COLO829 (cell line): ENCODE results near the gene HIF3A.
A peak's percentile ranks its signal among the peaks of the same experiment; 100 is the strongest.
"Not testable (repeated sequence)": the region's sequence is repeated elsewhere in the genome, so short reads cannot be mapped to it uniquely, and the experiment has no call there.

Source experiments
- DNase-seq: peaks from one replicate; pipeline ENCODE4 v3.0.0; 2012; ENCODE audit warnings: low spot score

Gene HIF3A

DNA sequence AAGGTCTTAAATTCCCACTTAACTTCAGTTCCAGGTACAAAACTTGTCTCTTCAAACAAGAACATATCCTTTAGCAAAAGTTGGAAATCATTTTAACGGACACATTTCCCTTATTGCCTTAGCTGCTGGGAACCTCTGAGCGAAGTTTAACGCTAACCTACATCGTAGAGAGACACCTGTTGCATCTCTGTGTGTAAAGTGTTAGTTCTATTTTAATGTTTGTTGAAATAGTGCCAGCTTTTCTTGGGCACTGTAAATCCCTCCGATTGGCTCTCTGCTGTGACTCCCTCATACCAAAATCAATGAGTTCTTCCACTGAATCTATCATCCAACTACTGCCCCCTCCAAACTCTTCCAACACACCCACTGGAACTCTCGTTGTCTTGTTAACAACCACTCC lies 2.3 kb upstream of the HIF3A start:
- DNase-seq, result no peak

DNA sequence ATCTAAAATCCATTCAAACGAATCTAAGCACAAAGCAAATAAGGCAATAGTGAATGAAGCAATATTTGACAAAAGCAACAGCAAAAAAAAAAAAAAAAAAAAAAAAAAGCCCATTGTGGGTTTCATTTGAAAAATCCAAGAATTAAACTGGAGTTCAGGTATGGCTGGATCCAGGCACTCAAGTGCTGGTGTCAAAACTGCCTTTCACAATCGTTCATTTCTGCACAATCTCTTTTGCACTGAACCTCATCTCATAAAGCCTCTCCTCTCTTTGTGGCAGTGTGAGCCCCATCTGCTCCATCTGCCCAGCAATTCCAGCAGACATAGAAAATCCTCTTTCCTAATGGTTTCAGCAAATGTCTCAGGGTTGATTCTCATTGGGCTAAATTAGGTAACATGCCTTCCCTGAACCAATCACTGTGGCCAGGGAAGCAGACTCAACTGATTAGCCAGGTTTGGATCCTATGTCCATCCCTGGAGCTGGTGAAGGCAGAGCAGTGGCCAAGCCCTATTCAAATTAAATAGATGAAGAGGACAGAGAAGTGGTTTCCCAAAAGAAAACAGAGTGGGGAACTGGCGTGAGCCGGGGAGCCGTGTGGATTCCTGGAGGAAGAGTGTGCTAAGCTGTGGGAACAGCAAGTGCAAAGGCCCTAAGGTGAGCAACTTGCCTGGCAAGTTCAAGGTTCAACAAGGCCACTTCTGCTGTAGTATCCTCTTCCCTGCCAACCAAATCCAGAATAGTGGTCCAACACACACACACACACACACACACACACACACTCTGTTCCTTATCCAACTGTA lies 1.2 kb upstream of the HIF3A start:
- DNase-seq, result no peak

DNA sequence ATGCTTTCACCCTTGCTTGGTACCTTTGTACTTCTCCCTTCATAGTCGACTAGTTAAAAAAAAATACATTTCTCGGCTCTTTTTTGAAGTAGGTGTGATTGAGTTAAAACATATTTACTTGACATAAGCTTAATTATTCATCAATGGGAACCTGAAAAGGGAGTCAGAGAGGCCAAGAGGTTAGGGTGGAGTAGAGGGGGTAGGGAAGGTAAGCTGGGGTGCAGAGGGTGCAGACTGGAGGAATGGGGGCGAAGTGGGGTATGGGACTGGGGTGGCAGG lies 701 bp upstream of the HIF3A start:
- DNase-seq, result no peak

DNA sequence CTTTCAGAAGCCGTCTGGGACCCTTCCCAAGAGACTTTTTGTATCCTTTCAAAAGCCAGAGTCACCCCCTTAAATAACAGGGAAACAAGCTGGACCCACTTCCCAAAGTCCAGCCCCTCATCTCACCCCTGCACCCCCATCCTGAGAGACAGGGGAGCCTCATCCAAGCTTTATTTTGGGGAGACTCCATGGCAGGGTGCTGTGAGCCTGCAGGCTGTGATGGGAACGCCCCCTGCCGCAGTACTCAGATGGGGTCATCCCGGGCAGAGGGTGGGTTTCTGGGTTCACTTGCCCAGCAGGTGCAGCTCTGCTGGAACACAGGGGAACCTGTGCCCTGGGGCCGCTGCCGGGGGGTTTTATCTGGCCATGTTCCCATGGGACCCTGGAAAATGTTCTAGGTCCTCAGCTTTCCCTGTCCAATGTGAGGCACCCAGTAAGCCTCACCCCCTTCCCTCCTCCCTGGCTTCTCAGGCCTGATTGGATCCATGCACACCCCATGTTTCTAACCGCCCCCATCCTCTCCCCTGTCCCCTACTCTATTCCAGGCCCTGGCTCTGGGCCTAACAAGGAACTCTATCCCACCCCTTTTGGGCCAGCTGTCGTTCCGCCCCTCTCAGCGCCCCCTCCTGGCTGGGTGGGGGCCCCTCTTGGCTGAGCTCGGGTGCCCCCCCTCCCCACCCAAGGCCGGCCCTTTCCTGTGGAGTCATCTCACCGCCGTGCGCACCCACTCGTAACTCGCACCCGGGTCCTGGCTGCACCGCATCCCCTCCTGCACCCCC lies 1.0 kb downstream of the HIF3A start:
- DNase-seq, result no peak

DNA sequence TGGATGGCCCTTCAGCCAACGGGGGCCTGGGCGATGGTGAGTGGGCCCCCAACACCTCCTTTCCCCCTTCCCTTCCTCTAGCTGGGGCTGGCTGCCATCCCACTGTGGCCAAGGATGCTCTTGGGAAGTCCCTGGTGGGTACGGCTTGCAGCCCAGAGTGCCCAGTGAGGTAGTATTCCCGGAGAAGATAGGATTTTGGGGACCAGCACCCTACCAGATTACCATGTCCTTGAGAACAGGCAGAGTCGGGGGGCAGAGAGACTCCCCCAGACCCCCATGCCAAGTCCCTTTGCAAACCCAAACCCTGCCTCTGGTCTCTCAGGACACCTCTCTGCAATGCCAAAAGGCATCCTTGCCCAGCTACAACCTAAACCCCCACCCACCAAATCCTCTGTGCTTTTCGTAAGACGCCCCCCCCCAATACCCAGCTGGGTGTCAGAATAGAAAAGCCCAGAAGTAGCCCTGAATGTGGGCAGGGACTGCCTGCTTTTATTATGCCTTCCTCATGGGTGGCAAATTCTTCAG lies 1.7 kb downstream of the HIF3A start:
- DNase-seq, result no peak

DNA sequence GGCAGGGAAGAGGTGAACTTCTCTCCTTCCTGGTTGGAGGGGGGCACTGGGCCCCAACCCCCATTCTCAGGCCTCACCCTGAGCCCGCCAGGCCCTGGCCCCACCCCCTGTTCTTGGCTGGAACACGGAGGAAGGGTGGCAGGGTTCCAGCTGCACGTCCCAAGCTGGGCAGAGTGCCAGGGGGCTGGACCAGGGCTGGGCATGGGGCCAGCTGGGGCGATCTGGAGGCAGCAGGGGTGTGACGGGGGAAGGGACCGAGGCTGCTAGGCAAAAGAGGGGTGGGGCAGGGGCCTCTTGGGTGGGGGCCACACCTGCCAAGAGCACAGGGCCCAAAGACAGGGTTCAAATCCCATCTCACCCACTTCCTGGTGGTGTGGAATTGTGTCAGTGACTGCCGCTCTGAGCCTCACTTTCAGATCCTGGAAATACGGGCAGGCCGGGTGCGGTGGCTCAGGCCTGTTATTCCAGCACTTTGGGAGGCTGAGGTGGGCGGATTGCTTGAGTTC lies 2.2 kb downstream of the HIF3A start:
- DNase-seq, result peak; percentile 71

DNA sequence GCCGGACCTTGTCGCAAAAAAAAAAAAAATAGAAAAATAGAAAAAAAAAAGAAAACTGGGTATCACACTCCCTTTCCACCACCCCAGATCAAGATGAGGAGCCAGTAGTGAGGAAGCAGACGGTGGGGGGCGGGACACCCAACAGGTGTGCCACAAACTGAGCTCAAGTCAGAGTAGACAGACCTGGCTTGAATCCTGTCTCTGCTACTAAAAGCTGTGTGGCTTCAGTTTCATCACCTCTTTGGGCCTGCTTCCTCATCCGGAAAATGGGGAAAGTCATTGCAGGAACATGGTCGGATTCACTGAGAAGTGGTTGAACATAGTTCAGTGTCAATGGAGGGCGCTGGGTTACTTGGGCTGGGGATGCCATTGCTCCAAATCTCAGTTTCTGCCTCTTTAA lies 2.9 kb downstream of the HIF3A start:
- no peak for DNase-seq

DNA sequence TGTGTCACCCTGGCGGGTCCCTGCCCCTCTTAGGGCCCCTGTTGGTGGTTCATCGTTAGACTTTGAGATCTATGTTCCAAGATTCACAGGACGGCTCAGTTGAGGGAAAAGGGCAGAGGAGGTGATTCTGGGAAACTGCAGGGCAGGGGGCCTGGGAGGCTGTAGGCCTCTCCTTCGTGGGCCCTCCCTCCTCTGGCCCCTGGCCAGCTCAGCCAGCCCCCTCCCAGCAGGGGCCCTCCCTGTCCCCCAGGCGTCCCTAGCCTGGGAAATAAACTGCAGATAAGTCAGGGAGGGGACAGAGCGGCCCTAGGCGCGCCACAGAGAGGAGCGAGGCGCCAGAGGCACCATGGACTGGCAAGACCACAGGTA lies 6.5 kb downstream of the HIF3A start:
- DNase-seq, result no peak

DNA sequence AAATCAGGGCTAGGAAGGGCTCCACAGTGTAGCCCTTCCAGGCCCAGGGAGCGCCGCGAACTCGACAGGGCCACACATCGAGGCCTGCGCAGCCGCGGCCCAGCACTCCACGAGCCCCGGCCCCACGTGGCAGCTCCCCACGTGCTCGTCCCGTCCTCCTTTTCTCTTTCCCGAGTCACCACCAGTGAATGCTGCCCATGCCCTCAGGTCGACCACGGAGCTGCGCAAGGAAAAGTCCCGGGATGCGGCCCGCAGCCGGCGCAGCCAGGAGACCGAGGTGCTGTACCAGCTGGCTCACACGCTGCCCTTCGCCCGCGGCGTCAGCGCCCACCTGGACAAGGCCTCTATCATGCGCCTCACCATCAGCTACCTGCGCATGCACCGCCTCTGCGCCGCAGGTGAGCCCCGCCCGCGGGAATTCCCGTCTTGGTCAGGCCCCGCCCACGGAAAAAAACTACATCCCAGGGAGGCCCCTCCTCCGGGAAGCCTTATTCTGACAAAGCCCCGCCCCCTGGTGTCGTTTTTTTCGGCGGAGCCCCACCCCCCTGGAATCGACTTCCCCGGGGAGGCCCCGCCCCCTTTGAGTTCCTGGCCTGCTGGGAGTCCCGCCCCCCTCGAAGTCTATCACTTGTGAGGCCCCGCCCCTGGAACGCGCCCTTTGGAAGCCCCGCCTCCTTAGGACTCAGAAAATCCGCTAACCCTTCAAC lies 7.0 kb downstream of the HIF3A start:
- DNase-seq, result peak; percentile 63

DNA sequence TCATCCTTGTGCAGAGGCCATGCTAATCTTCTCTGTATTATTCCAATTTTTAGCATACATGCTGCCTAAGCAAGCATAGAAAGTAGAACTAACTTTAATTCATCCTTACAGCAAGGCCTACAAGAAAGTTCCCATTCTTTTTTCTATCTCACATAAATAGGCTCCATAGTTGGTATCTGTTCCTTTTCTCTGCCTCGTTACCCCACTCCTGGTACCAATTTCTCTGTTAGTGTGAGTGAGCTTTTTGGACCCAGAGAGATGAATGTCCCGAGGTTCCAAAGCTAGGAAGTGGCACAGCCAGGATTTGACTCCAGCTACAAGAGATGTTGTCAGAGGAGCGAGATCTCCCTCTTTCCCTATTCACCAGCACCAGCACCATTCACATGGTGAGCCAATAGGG lies 9.7 kb downstream of the HIF3A start:
- no peak for DNase-seq

DNA sequence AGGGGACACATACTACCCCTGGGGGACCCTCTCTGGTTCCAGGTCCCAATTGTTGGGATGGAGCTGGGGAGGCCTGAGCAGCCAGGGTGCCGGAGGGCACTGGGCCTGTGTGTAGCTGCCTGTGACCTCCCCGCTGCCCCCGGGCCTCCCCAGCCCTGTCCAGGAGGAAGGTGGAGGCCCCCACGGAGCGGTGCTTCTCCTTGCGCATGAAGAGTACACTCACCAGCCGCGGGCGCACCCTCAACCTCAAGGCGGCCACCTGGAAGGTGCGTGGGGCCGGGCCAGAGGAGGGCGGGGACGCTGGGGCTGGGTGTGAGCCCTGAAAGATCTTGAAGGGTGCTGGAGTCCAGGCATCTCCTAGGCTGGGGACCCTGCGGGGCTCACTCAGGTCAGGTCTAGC lies 11.7 kb downstream of the HIF3A start:
- no peak for DNase-seq

DNA sequence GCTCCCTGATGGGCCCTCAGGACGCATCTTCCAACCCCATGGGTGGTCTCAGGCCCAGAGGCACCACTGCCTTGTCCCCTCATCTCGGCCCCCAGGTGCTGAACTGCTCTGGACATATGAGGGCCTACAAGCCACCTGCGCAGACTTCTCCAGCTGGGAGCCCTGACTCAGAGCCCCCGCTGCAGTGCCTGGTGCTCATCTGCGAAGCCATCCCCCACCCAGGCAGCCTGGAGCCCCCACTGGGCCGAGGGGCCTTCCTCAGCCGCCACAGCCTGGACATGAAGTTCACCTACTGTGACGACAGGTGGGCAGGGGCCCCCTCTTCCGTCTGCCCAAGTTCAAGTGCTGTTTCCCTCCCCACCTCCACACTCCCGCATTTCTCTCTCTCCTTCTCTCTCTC lies 12.2 kb downstream of the HIF3A start:
- no peak for DNase-seq

DNA sequence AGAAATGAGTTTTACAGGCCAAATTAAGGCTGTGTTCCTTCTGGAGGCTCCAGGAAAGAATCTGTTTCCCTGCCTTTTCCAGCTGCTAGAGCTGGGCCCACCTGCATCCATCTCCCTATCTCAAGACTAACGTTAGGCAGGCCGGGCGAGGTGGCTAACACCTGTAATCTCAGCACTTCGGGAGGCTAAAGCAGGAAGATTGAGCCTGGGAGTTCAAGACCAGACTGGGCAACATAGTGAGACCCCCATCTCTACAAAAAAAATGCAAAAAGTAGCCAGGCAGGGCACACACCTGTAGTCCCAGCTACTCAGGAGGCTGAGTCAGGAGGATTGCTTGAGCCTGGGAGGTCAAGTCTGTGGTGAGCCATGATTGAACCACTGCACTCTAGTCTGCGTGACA lies 14.6 kb downstream of the HIF3A start:
- DNase-seq, result no peak

DNA sequence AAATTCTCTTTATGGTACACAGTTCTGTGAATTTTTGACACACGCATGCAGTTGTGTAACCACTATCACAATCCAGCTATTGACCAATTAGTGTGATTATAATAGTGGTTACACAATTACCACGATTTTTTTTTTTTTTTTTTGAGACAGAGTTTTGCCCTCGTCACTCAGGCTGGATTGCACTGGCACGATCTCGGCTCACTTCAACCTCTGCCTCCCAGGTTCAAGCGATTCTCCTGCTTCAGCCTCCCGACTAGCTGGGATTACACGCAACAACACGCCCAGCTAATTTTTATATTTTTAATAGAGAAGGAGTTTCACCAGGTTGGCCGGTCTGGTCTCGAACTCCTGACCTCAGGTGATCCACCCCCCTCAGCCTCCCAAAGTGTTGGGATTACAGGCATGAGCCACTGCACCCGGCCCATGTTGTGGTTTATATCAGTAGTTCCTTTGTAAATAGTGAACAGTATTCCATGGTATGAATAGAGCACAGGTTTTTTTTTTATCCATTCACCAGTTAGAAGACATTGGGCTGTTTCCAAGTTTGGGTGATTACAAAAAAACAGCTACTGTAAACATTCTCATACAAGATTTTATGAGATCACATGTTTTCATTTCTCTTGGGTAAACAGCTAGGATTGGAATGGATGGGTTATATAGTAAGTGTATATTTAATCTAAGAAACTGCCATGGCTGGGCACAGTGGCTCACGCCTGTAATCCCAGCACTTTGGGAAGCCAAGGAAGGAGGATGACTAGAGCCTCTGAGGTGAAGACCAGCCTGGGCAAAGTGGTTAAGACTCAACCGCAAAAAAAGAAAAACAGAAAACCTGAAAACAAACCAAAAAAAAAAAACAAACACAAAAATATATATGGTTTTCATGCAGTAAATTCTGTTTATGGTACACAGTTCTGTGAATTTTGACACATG lies 17.0 kb downstream of the HIF3A start:
- peak; percentile 30 for DNase-seq

DNA sequence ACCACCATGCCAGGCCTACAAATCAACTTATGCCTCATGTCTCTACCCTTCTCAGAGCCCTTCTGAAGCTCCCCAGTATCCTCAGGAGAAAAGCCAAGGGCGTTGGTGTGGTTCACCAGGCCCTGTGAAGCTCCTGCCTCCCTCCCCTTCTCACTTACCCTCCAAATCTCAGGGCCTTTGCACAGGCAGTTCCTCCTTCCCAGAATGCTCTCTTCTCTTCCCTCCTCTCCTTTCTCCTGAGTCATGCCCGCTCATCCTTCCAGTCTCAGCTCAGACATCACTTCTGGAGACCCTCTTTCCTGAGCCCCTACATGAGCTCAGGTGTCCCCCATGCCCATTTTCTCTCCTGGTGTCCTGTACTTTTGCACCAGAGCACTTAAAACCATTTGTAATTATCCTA lies 20.5 kb downstream of the HIF3A start:
- no peak for DNase-seq

DNA sequence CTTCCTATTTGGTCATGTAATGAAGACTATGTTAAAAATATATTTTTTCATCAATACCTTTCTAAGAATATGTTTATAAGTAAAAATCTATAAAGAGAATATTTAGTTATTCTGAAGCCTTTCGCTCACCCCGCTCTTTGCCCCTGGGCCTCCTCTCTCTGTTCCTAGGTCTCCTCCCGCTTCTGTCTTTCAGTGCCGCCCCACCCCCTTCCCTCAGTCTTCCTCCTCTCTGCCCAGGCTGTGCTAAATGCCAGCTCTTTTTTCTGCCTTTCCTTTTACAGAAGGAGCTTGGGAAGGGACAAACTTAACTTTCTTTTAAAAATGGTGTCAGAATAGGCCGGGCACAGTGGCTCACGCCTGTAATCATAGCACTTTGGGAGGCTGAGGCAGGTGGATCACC lies 22.8 kb downstream of the HIF3A start:
- no peak for DNase-seq

DNA sequence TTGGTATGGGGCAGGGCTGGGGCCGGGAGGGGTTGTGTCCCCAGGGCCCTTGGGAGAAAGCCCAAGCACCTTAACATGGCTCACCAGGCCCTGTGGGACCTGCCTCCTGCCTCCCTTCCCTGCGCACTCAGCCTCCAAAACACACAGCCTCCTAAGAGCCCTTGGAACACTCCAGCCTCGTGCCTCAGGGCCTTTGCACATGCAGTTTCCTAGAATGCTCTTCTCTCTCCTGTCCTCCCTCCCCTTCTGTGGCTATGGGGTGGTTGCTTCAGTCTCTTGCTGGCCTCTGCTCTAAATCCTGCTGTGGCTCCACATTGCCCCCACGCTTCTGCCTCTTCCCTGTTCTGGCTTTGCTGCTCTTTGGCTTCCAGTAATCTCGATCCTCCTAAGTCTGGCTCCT lies 23.7 kb downstream of the HIF3A start:
- no peak for DNase-seq

DNA sequence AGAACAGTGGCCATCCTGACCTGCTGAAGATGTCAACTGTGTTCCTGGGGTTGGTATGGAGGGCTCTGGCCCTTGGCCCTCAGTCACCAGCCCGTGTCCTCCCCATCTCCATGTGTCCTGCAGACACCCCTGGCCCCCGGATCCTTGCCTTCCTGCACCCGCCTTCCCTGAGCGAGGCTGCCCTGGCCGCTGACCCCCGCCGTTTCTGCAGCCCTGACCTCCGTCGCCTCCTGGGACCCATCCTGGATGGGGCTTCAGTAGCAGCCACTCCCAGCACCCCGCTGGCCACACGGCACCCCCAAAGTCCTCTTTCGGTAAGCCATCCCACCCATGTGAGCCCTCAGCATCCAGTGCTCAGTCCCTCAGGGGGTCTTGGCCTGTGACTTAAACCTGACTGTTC lies 24.8 kb downstream of the HIF3A start:
- DNase-seq, result no peak

DNA sequence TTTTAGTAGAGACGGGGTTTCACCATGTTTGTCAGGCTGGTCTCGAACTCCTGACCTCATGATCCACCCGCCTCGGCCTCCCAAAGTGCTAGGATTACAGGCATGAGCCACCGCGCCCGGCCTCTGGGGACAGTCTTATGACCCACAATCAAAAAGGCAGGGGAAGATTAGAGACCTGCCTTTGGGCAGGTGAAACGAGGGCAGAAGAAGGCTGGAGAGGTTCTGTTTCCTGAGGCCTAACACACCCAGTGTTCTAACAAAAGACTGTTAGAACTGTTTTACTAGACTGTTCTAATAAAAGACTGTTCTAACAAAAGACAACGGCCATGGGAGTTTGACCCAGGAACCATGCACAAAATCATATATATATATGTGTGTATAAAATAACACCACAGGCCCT lies 26.4 kb downstream of the HIF3A start:
- DNase-seq, result not testable (repeated sequence)

DNA sequence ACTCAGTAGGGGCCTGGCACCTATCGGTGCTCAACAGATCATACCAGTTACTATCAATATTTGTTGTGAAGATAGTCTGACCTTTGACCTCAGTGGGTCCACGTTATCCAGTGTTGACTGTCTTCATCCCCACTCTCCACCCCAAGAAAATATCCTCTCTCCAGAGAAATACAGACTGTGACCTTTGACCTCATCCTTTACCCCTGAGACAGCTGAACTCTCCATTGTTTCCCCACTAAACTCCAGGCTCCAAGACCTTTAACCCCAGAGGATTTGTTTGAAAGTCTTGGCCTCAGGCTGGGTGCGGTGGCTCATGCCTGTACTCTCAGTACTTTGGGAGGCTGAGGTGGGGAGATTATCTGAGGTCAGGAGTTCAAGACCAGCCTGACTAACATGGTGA lies 27.4 kb downstream of the HIF3A start:
- no peak for DNase-seq

DNA sequence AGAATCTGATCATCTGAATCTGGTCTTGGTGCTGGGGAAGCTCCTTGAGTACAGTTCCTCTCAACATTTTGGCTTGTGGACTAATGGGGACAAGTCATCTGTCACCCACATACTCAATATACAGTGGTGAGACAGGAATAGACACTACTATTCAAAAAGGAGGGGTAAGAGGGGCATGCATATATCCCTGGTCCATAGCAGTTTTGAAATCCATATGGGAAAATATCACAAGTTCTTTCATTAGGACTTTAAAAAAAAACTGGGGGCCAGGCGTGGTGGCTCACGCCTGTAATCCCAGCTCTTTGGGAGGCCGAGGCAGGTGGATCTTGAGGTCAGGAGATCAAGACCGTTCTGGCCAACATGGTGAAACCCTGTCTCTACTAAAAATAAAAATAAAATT lies 29.8 kb downstream of the HIF3A start:
- no peak for DNase-seq

DNA sequence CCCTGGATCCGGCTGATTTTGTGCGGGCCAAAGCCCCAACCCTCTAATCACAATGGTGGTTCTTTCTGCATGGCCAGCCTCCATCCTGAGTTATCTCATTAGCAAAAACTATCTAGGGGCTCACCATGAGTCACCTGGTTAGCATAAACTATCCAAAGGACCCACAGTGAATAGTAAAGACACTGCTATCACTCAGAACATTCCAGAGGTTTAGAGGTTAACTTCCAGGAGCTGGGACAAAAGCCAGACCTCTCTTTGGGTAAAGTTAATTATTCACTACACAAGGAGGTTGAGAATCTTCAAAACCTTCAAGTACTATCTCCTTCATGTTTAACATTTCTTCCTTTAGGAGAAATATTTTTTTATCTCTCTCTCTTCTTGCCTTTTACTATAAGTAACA lies 31.2 kb downstream of the HIF3A start:
- no peak for DNase-seq
